ENCODE measurements around the gene MCC. TPM values are rescaled to one million over a fixed set of nuclear protein-coding genes. Genes with fewer than 3 reads are reported as not detected.

The MCC gene
- total and polyA plus RNA-seq, 12 donors = 4.2 to 34.1 (median 25.2) TPM

- peaks cover 0 to 5% (median 0%) of the 10 kb centered on the region in 9 donors for H3K36me3 ChIP-seq
- ATAC-seq (no peak), DNase-seq (no peak)
- H3K4me3 ChIP-seq = no peak overlapping the region
- intact Hi-C loops (cut with DNase I) = no loop called here
- H3K27ac ChIP-seq = no peak overlapping the region
- H3K27me3 ChIP-seq = no peaks in the 10 kb centered on the region
- peaks cover 0 to 43% (median 30%) of the 10 kb centered on the region in 9 donors for H3K4me1 ChIP-seq
- peaks cover 0 to 9% (median 5%) of the 10 kb centered on the region in 11 donors for H3K9me3 ChIP-seq
- TF ChIP-seq CTCF (IDR thresholded peaks at IDR 0.05) = no peak
These were observed 299.8 kb downstream of the MCC start for GRCh38 chr5:113188436-113188835.

GRCh38 chr5:113187906-113188305 is 300.3 kb downstream of the MCC start:
- H3K4me3 ChIP-seq = no peak overlapping the region
- WGBS, 2 donors = 61 to 63% methylated on average over 3 of the region's 3 CpGs
- no peak overlapping the region for H3K27ac ChIP-seq
- peaks cover 0 to 45% (median 30%) of the 10 kb centered on the region in 9 donors for H3K4me1 ChIP-seq
- peaks cover 0 to 5% (median 0%) of the 10 kb centered on the region in 9 donors for H3K36me3 ChIP-seq
- intact Hi-C loops (cut with DNase I) = no loop called here
- ATAC-seq = no peak
- H3K27me3 ChIP-seq = no peaks in the 10 kb centered on the region
- TF ChIP-seq CTCF (IDR thresholded peaks at IDR 0.05) = no peak
- peaks cover 0 to 6% (median 2%) of the 10 kb centered on the region in 11 donors for H3K9me3 ChIP-seq
- DNase-seq = no peak

GRCh38 chr5:113186061-113186460 is 302.2 kb downstream of the MCC start:
- Histone ChIP-seq H3K27ac (no peak overlapping the region), H3K36me3 (peaks cover 0 to 5% (median 0%) of the 10 kb centered on the region in 9 donors), H3K4me1 (peaks cover 0 to 63% (median 30%) of the 10 kb centered on the region in 9 donors), H3K4me3 (no peak overlapping the region), H3K9me3 (no peaks in the 10 kb centered on the region), H3K27me3 (no peaks in the 10 kb centered on the region)
- no peak for DNase-seq
- peak in 1 of 8 donors; percentile 18 for ATAC-seq
- TF ChIP-seq CTCF (IDR thresholded peaks at IDR 0.05) = no peak
- intact Hi-C loops (cut with DNase I) = no loop called here
- 83% methylated on average over 7 of the region's 7 CpGs for WGBS, 2 donors

GRCh38 chr5:113183694-113184093 is 304.6 kb downstream of the MCC start:
- TF ChIP-seq CTCF (IDR thresholded peaks at IDR 0.05) = no peak
- H3K4me1 ChIP-seq = peaks cover 3 to 73% (median 39%) of the 10 kb centered on the region in 9 donors
- intact Hi-C loops (cut with DNase I) = no loop called here
- no peak overlapping the region for H3K4me3 ChIP-seq
- H3K27me3 ChIP-seq = no peaks in the 10 kb centered on the region
- no peak for ATAC-seq
- 95 to 96% methylated on average over 2 of the region's 2 CpGs for WGBS, 2 donors
- H3K9me3 ChIP-seq = no peaks in the 10 kb centered on the region
- H3K36me3 ChIP-seq = no peaks in the 10 kb centered on the region
- H3K27ac ChIP-seq = no peak overlapping the region
- no peak for DNase-seq

Measured in heart right ventricle (tissue), 16 donors.